HuH-7.5 (cell line): ENCODE measurements around the gene ZNF789.
"Not testable (repeated sequence)": the region's sequence is repeated elsewhere in the genome, so short reads cannot be mapped to it uniquely, and the experiment has no call there.

Source experiments
- DNase-seq: peaks from one replicate; pipeline ENCODE4 v3.0.0; 2011; ENCODE audit warnings: low spot score

Gene ZNF789

DNA sequence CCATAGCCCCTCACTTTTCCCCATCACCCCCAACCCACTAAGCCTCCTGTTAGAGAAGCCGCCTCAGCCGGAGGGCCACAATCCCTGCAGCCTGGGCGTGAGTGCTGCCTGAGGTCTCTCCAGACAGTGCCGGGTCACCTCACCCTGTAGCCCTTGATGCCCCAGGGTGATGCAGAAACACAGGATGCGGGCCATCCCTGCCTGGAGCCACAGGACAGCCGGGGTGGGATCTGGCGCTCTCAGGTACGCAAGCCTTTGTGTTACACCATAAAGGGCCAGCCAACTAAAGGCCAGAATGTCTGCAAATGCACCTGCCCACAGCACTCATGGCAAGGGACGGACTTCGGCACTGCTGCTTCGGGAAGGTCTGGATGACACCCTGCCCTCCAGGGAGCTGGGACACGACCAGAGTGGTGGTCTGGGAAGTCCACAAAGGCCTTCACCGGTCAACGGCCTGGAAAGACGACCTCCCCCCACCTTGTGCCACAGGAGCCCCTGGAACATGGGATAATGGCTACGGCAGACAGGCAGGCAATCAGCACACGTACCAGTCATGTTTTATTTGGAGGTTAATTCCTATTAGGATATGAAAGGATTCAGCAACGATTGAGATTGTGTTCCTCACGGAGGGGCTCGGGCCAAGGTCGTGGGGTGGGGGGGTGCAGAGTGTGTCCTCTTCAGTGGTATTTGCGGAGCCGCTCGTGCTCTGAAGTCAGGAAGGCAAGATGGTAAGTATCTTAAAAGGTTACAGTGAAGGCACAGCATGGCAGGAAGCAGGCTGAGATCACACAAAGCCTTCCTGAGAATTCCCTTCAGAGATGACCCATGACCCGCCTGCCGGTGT is 14.8 kb upstream of the ZNF789 start:
- DNase-seq = no peak

- peak; percentile 42 for DNase-seq
Observed at GRCh38 chr7:99459087-99459486, 13.6 kb upstream of the ZNF789 start.

DNA sequence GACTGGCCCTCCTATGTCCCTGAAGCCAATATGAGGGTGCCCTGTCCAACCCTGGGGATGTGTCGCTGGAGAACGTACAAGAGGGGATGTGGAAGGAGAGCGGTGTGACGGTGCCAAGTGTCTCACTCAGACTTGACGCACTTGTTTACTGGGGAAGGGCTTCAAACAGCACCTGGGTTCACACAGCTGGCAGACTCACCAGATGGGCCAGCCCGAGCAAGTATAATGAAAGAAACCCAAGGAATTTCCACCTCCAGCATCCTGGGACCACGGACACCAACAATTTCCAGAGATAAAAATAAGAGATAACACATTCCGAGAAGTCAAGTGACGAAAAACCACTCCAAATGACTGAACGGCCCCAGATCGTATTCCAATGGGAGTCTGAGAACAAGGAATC is 12.0 kb upstream of the ZNF789 start:
- no peak for DNase-seq

- no peak for DNase-seq
Observed at GRCh38 chr7:99461221-99461620, 11.5 kb upstream of the ZNF789 start.

DNA sequence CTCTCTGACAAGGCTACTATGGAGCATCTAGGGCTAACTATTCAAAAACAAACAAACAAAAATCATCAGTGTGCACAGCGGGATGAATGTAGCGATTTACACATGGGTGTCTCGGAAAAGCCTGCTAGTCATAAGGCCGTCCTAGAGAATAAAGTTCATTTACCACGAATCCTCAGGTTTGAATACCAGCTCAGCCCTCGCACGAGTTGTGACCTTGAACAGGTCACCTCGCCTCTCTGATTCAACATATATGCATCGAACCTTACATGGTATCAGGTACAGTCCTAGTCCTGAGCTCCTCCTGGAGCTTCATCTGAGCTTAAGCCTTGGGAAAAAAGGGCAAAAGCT is 7.3 kb upstream of the ZNF789 start:
- DNase-seq = no peak

DNA sequence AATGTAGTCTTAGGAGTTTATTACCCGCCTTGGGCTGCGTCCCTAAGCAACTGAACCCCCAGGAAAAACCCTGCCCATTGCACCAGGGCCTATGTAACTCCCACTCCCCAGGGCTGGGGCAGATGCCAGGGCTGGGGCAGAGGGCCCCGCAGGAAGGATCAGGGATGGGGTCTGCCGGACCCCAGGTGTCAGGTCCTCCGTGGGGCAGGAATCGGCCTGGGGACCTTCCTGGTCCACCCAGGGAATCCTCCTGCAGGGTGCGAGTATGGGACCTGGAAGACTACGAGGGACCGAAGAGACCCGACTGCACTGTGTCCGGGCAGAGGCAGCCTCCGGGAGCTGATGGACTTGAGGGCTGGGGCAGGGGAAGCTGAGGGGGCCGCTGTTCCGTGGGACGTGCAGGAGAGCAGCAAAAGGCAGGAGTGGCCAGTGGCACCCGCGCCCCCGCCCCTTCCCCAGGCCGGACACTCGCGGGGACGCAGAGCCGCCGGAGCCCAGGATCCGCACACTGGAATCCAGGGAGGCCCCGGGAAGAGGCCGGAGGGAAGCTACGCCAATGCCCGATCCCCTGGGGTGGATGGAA is 4.3 kb upstream of the ZNF789 start:
- DNase-seq = no peak

GRCh38 chr7:99469381-99470065 is 3.2 kb upstream of the ZNF789 start:
- peak; percentile 1 for DNase-seq

GRCh38 chr7:99473315-99473596 is 566 bp downstream of the ZNF789 start:
- DNase-seq = peak; percentile 51

DNA sequence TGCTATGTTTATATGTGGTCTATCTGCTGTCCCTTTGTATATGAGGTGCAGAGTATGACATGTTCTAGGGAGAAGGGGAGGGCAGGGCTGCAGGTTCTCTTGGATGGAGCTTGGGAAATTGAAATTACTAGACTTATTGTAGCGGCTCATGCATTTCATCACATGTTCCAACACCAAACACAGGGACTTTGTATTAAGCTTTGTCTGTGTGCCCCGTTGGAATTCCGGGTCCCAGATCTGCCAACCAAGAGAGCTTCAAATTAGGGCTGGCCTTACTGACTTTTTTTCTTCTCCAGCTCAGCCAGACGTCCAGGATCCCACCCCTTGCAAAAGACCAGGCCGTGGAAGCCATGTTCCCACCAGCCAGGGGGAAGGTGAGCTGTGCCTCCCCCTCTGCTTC is 3.4 kb downstream of the ZNF789 start:
- DNase-seq = no peak

GRCh38 chr7:99478464-99479440 is 6.1 kb downstream of the ZNF789 start:
- no peak for DNase-seq

DNA sequence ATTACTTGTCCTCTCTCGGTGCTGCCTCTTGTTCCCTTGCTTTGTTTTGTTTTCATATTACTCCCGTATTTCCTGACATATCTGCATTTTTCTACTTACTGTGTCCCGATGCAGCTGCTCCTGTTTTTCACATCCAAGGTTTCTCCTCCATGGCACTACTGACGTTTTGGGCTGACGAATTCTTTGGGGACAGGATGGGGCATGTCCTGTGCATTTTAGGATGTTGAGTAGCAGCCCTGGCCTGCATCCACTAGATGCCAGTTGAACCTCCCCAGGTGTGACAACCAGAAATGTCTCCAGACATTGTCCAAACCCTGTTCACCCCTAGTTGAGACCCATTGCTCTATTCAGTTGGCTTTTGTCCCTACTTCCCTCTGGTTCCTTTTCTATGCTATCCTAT is 12.4 kb downstream of the ZNF789 start:
- no peak for DNase-seq

DNA sequence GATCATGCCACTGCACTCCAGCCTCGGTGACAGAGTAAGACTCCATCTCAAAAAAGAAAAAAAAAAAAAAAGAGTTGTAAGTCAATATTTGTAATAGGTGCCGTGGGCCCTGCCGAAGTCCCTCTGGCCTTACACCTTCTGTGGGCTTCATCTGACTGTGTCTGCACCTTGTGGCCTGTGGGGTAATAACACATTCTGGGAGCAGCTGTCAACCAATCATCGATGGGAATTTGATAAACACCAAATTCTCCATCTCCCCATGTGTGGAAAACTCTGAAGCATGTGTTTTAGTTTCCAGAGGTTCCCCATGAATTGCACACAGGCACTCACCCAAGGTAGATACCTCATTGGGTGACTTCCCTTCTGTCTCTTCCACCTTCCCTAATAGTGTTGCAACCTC is 16.5 kb downstream of the ZNF789 start:
- DNase-seq = no peak

DNA sequence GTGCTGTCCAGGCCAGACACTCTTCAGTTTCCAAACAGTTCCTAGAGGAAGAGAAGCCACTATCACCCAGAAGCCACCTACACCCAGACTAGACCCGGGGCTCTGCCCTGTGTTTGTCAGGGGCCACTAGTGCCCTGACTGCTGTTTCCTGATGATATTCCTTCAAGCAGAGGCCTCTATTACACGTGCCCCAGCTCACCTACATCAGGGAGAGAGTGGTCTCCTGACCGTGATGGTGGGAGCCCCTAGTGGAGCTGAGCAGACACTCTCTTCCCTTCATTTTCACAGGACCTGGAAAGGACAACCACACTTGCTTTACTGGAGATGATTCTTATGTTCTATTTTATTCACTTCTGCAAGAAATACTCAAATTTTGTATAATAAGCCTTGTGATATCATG is 18.2 kb downstream of the ZNF789 start:
- DNase-seq = no peak

- DNase-seq = no peak
Observed at GRCh38 chr7:99493823-99494222, 21.1 kb downstream of the ZNF789 start.

GRCh38 chr7:99497766-99498545 is 25.3 kb downstream of the ZNF789 start:
- no peak for DNase-seq

- no peak for DNase-seq
Observed at GRCh38 chr7:99498546-99498944, 25.9 kb downstream of the ZNF789 start.

- no peak for DNase-seq
Observed at GRCh38 chr7:99499371-99499720, 26.7 kb downstream of the ZNF789 start.

GRCh38 chr7:99499721-99500636 is 27.3 kb downstream of the ZNF789 start, which contains the start of gene ZNF394:
Gene ZNF394 (minus strand): TSS chr7:99500281. CDS start chr7:99500093, 188 bp downstream.
- peak; percentile 87 for DNase-seq

DNA sequence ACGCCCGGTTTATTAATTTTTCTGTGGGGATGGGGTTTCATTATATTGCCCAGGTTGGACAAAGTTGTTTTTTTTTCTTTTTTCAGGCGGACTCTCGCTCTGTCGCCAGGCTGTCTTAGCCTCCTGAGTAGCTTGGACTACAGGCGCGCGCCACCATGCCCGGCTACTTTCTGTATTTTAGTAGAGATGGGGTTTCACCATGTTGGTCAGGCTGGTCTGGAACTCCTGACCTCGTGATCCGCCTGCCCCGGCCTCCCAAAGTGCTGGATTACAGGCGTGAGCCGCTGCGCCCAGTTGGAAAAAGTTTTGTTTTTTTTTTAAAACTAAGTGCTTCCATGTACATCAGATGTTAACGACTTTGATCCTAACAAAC is 27.9 kb downstream of the ZNF789 start:
- DNase-seq = no peak

GRCh38 chr7:99501236-99501635 is 28.5 kb downstream of the ZNF789 start:
- not testable (repeated sequence) for DNase-seq

GRCh38 chr7:99504281-99504602 is 31.6 kb downstream of the ZNF789 start:
- DNase-seq = peak; percentile 96
